Lower leg skin (tissue), 4 donors: ENCODE data around the gene RELL1. TPM values are rescaled to one million over a fixed set of nuclear protein-coding genes. Genes with fewer than 3 reads are reported as not detected.

ENCODE experiments used
- DNase-seq, 2 donors: peaks; one replicate each; pipeline ENCODE4 v3.0.0-alpha.2; 2019; ENCODE audit warnings: low spot score in 2 of 2
- H3K4me3 ChIP-seq: fragments of 200-600 bp; sonication (generic); 2 replicates; pipeline ENCODE4 v1.5.1; 2017; ENCODE audit warnings: mild to moderate bottlenecking, low read depth; ENCODE audit not compliant: poor library complexity, severe bottlenecking
- POLR2A ChIP-seq, 2 donors: fragments of 450-650 bp; IDR thresholded peaks; one replicate each; pipeline ENCODE4 v1.6.1; 2016 to 2017; ENCODE audit warnings: antibody characterized with exemption in 2 of 2, mild to moderate bottlenecking in 1 of 2, moderate library complexity in 1 of 2
- WGBS, 2 donors: methylation state at CpG; one replicate each; pipeline ENCODE4 v1.1.5; 2018; 5-methylcytosine and 5-hydroxymethylcytosine counted together
- intact Hi-C: fragments of 100-400 bp; cut with DNase I; formaldehyde crosslinking; loops from one replicate; pipeline ENCODE4 v1.15.0; 2023; ENCODE audit warnings: low total_unique reads
- total RNA-seq, 4 donors: library from RNA; depleted of rRNA; stranded (reverse); fragments of >200 nt; gene quantifications; one replicate each; pipeline ENCODE4 v1.1.0, GENCODE V29; 2016
- TF ChIP-seq, protein P1 (sequence below), 3 donors: fragments of 450-650 bp; IDR thresholded peaks; one replicate each; pipeline ENCODE4 v1.5.1; 2016; ENCODE audit warnings: antibody characterized with exemption in 3 of 3, mild to moderate bottlenecking in 3 of 3, moderate library complexity in 2 of 3

The RELL1 gene
- total RNA-seq, 4 donors from 2014 or later: 66.5 to 78.6 (median 73.7) TPM

DNA sequence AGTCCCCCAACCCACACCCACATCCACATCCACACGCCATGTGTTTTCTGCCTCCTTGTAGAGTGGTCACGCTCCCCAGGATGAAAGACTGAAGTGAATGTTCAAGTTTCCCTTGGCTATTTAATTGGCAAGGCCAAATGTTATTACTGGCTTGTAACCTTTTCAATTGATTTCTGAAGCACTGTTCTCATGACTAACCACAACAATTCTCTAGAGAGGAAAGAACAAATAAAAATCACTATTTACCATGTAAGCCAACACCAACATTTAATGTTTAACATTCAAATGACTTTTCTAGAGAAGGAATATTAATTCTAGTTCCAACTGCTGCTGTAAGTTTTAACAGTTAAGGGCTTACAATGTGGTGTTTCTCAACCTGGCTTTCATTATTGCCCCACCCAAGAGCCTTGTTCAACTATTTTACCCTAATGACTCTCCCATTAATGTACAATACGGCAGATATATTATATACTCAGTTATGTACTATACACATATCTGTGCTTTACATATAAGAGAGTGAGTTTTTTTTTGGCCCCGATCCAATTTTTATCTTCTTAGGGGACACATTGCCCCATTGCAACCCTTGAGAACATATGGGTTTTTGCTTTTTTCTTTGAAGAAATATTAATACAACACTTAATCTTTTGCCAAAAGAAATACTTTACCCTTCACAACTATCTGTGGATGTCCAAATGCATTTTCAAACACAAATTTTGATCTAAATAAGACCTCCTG, 46.5 kb downstream of the RELL1 start:
- 37 to 50% methylated on average over 4 of the region's 4 CpGs for WGBS, 2 donors
- intact Hi-C loops: no loop called here
- no peak for TF ChIP-seq POLR2A (IDR thresholded peaks at IDR 0.05)
- TF ChIP-seq, protein P1, sequence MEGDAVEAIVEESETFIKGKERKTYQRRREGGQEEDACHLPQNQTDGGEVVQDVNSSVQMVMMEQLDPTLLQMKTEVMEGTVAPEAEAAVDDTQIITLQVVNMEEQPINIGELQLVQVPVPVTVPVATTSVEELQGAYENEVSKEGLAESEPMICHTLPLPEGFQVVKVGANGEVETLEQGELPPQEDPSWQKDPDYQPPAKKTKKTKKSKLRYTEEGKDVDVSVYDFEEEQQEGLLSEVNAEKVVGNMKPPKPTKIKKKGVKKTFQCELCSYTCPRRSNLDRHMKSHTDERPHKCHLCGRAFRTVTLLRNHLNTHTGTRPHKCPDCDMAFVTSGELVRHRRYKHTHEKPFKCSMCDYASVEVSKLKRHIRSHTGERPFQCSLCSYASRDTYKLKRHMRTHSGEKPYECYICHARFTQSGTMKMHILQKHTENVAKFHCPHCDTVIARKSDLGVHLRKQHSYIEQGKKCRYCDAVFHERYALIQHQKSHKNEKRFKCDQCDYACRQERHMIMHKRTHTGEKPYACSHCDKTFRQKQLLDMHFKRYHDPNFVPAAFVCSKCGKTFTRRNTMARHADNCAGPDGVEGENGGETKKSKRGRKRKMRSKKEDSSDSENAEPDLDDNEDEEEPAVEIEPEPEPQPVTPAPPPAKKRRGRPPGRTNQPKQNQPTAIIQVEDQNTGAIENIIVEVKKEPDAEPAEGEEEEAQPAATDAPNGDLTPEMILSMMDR (IDR thresholded peaks at IDR 0.05): no peak
- DNase-seq: no peak
- H3K4me3 ChIP-seq: no peak overlapping the region

DNA sequence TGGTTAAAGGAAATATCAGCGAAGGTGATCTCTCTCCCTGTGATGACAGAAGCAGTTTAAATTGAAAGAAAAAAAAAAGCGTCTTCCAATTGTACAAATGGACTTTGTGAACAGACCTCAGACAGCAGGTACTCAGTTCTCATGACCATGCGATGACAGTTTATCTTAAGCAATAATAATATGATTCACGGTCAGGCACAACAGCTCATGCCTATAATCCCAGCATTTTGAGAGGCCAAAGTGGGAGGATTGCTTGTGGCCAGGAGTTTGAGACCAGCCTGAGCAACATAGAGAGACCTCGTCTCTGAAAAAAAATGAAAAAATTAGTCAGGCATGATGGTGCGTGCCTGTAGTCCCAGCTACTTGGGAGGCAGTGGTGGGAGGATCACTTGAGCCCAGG, 51.0 kb downstream of the RELL1 start:
- intact Hi-C loops: no loop called here
- no peak for DNase-seq
- 89 to 92% methylated on average over 6 of the region's 6 CpGs for WGBS, 2 donors
- H3K4me3 ChIP-seq: no peak overlapping the region
- TF ChIP-seq, protein P1 (IDR thresholded peaks at IDR 0.05): no peak
- TF ChIP-seq POLR2A (IDR thresholded peaks at IDR 0.05): no peak

DNA sequence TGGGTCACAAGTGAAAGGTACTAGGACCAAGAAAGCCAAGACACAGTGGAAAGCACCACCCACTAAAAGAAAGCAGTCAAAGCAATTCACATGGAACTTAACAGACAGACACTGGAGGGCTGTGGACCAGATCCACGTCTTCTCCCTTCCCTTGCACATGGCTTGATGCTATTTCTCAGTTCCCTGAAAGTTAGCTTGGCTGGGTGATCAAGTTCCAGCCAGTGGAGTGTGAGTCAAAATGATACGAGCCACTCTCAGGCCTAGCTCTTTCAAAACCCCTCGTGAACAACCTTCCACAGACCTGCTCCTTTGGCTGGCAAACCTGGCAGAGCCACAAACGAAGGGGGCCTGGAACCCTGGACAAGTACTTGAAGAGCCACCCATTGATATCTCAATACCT, 52.0 kb downstream of the RELL1 start:
- TF ChIP-seq POLR2A (IDR thresholded peaks at IDR 0.05): no peak
- TF ChIP-seq, protein P1 (IDR thresholded peaks at IDR 0.05): no peak
- DNase-seq: no peak
- H3K4me3 ChIP-seq: no peak overlapping the region
- intact Hi-C loops: no loop called here
- WGBS, 2 donors: 92 to 93% methylated on average over 4 of the region's 4 CpGs

DNA sequence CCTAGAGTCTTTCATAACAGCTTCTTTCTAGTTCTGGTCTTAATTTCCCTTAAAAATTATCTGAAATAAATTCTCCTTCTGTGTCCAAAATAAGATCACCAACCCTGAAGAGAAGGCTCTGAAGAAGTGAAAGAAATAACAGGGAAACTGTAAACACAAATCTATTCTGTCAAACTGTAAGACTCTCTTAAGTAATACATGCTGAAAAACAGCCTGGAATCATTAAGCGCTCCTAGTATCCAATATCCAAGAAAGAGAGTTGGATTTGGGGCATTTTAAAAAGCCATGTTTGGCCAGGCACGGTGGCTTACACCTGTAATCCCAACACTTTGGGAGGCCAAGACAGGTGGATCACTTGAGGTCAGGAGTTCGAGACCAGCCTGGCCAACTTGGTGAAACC, 53.3 kb downstream of the RELL1 start:
- TF ChIP-seq, protein P1 (IDR thresholded peaks at IDR 0.05): no peak
- no peak for TF ChIP-seq POLR2A (IDR thresholded peaks at IDR 0.05)
- WGBS, 2 donors: 82 to 88% methylated on average over 3 of the region's 3 CpGs
- intact Hi-C loops: no loop called here
- DNase-seq: no peak
- H3K4me3 ChIP-seq: no peak overlapping the region

DNA sequence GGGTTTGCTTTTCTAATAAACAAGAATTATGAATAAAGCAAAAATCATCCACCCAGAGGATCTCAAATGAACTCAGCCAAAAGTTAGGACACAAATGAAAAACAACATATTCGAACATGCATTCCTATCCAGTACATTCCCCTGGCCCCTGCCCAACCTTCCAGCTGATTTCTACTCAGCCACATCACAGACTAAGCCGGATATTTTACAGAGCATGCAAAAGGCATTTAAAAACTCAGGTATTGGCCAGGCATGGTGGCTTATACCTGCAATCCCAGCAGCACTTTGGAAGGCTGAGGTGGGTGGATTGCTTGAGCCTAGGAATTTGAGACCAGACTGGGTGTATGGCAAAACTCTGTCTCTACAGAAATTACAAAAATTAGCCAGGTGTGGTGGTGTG, 54.6 kb downstream of the RELL1 start:
- H3K4me3 ChIP-seq: no peak overlapping the region
- DNase-seq: peak; percentile 74 to 91
- intact Hi-C loops: no loop called here
- TF ChIP-seq POLR2A (IDR thresholded peaks at IDR 0.05): no peak
- TF ChIP-seq, protein P1 (IDR thresholded peaks at IDR 0.05): no peak
- 18 to 39% methylated on average over 2 of the region's 2 CpGs for WGBS, 2 donors

DNA sequence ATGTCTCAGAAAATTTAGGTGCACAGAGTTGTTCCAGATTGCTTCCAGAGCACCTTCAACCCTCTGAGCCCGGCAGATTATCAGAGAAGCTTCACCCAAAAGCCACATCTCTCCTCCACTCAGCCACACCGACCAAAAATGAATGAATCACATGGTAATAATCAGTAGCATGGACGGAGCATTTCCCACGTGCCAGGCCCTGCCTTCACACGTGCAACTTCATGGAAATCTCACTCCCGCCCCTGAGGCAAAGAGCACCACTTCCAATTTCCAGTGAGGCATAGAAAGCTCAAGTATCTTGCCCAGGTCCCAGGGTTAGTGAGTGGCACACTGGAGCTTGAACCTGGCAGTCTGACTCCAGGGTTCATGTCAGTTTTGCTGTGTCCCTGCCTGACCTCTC, 56.5 kb downstream of the RELL1 start:
- DNase-seq: no peak
- WGBS, 2 donors: 51 to 62% methylated on average over 6 of the region's 6 CpGs
- intact Hi-C loops: no loop called here

More for the DNA sequence above, 56.5 kb downstream of the RELL1 start:
- H3K4me3 ChIP-seq: no peak overlapping the region
- TF ChIP-seq POLR2A (IDR thresholded peaks at IDR 0.05): no peak
- TF ChIP-seq, protein P1 (IDR thresholded peaks at IDR 0.05): no peak
